ENCODE data around the gene BICDL2. TPM values are rescaled to one million over a fixed set of nuclear protein-coding genes. Genes with fewer than 3 reads are reported as not detected.
A peak's percentile ranks its signal among the peaks of the same experiment; 100 is the strongest.
"Not testable (repeated sequence)": the region's sequence is repeated elsewhere in the genome, so short reads cannot be mapped to it uniquely, and the experiment has no call there.

The BICDL2 gene
- not detected in 2 replicates for total RNA-seq

- no peak for DNase-seq (ENCODE audit: low read depth in 2 of 2)
These were observed at the start of gene BICDL2 for GRCh38 chr16:3036726-3037315. TSS of gene BICDL2 (minus strand) at chr16:3036944. CDS start at chr16:3035496, 1,448 bp downstream.

GRCh38 chr16:3085868-3086595 is 49.3 kb upstream of the BICDL2 start:
- no peak for DNase-seq (ENCODE audit: low read depth in 2 of 2)

GRCh38 chr16:3084969-3085670 is 48.4 kb upstream of the BICDL2 start:
- DNase-seq (ENCODE audit: low read depth in 2 of 2): no peak

GRCh38 chr16:3084491-3084890 is 47.7 kb upstream of the BICDL2 start:
- no peak for DNase-seq (ENCODE audit: low read depth in 2 of 2)

- not testable (repeated sequence) for DNase-seq (ENCODE audit: low read depth in 2 of 2)
These were observed 46.7 kb upstream of the BICDL2 start for GRCh38 chr16:3083408-3083807.

- DNase-seq (ENCODE audit: low read depth in 2 of 2): not testable (repeated sequence)
These were observed 45.2 kb upstream of the BICDL2 start for GRCh38 chr16:3081957-3082356.

- no peak for DNase-seq (ENCODE audit: low read depth in 2 of 2)
These were observed 43.3 kb upstream of the BICDL2 start for GRCh38 chr16:3080024-3080423.

GRCh38 chr16:3076577-3076976 is 39.8 kb upstream of the BICDL2 start:
- no peak for DNase-seq (ENCODE audit: low read depth in 2 of 2)

GRCh38 chr16:3075946-3076345 is 39.2 kb upstream of the BICDL2 start:
- DNase-seq (ENCODE audit: low read depth in 2 of 2): not testable (repeated sequence)

GRCh38 chr16:3075523-3075915 is 38.8 kb upstream of the BICDL2 start:
- DNase-seq (ENCODE audit: low read depth in 2 of 2): no peak

- no peak for DNase-seq (ENCODE audit: low read depth in 2 of 2)
These were observed 38.2 kb upstream of the BICDL2 start for GRCh38 chr16:3074860-3075522.

- no peak for DNase-seq (ENCODE audit: low read depth in 2 of 2)
These were observed 36.7 kb upstream of the BICDL2 start for GRCh38 chr16:3073448-3073847.

- DNase-seq (ENCODE audit: low read depth in 2 of 2): not testable (repeated sequence)
These were observed 36.0 kb upstream of the BICDL2 start for GRCh38 chr16:3072576-3073263.

- DNase-seq (ENCODE audit: low read depth in 2 of 2): not testable (repeated sequence)
These were observed 35.4 kb upstream of the BICDL2 start for GRCh38 chr16:3072148-3072547.

GRCh38 chr16:3071655-3072054 is 34.9 kb upstream of the BICDL2 start:
- DNase-seq (ENCODE audit: low read depth in 2 of 2): no peak

- no peak for DNase-seq (ENCODE audit: low read depth in 2 of 2)
These were observed 33.9 kb upstream of the BICDL2 start for GRCh38 chr16:3070608-3071111.

- not testable (repeated sequence) for DNase-seq (ENCODE audit: low read depth in 2 of 2)
These were observed 32.4 kb upstream of the BICDL2 start for GRCh38 chr16:3069146-3069545.

- no peak for DNase-seq (ENCODE audit: low read depth in 2 of 2)
These were observed 31.7 kb upstream of the BICDL2 start for GRCh38 chr16:3068487-3068886.

GRCh38 chr16:3066440-3066748 is 29.6 kb upstream of the BICDL2 start:
- DNase-seq (ENCODE audit: low read depth in 2 of 2): no peak

GRCh38 chr16:3065742-3066439 is 29.1 kb upstream of the BICDL2 start:
- peak in 1 of 2 donors; percentile 54 for DNase-seq (ENCODE audit: low read depth in 2 of 2)

All from lung microvascular endothelial cell (primary cell).